ENCODE measurements around the gene TMEM72. TPM values are rescaled to one million over a fixed set of nuclear protein-coding genes. Genes with fewer than 3 reads are reported as not detected.
A peak's percentile ranks its signal among the peaks of the same experiment; 100 is the strongest.

The TMEM72 gene
- total RNA-seq, 3 donors from 2014 or later, result 14.9 to 40.6 (median 17.4) TPM

- peak; percentile 27 for ATAC-seq
- TF ChIP-seq CTCF (IDR thresholded peaks at IDR 0.05), result no peak
- intact Hi-C loops (cut with DNase I, micrococcal nuclease), result no loop called here
- Histone ChIP-seq H3K9me3 (no peaks in the 10 kb centered on the region), H3K4me1 (ENCODE audit: low read depth) (peaks cover 14% of the 10 kb centered on the region), H3K36me3 (ENCODE audit: low read depth) (no peaks in the 10 kb centered on the region), H3K4me3 (no peak overlapping the region)
- DNase-seq, result no peak
Observed at GRCh38 chr10:44966129-44966815, 55.1 kb downstream of the TMEM72 start.

- intact Hi-C loops (cut with DNase I, micrococcal nuclease), result no loop called here
Observed at GRCh38 chr10:44966816-44967509, 55.8 kb downstream of the TMEM72 start.

GRCh38 chr10:44967616-44968015, 56.5 kb downstream of the TMEM72 start:
- ATAC-seq, result no peak
- Histone ChIP-seq H3K36me3 (ENCODE audit: low read depth) (no peaks in the 10 kb centered on the region), H3K4me3 (no peak overlapping the region), H3K4me1 (ENCODE audit: low read depth) (peaks cover 14% of the 10 kb centered on the region), H3K9me3 (no peaks in the 10 kb centered on the region)
- DNase-seq, result no peak
- TF ChIP-seq CTCF (IDR thresholded peaks at IDR 0.05), result no peak
- intact Hi-C loops (cut with DNase I, micrococcal nuclease), result no loop called here

More at GRCh38 chr10:44966816-44967509, 55.8 kb downstream of the TMEM72 start:
- no peak for ATAC-seq
- no peaks in the 10 kb centered on the region for H3K36me3 ChIP-seq (ENCODE audit: low read depth)
- H3K4me3 ChIP-seq, result no peak overlapping the region
- H3K9me3 ChIP-seq, result no peaks in the 10 kb centered on the region
- no peak for DNase-seq
- TF ChIP-seq CTCF (IDR thresholded peaks at IDR 0.05), result no peak
- H3K4me1 ChIP-seq (ENCODE audit: low read depth), result peaks cover 14% of the 10 kb centered on the region

- no peaks in the 10 kb centered on the region for H3K36me3 ChIP-seq (ENCODE audit: low read depth)
- TF ChIP-seq CTCF (IDR thresholded peaks at IDR 0.05), result no peak
- intact Hi-C loops (cut with DNase I, micrococcal nuclease), result no loop called here
- no peak overlapping the region for H3K4me3 ChIP-seq
- no peaks in the 10 kb centered on the region for H3K9me3 ChIP-seq
- ATAC-seq, result peak; percentile 29
- no peak for DNase-seq
- peaks cover 14% of the 10 kb centered on the region for H3K4me1 ChIP-seq (ENCODE audit: low read depth)
Observed at GRCh38 chr10:44968091-44968490, 57.0 kb downstream of the TMEM72 start.

GRCh38 chr10:44968500-44969400, 57.6 kb downstream of the TMEM72 start:
- Histone ChIP-seq H3K4me3 (no peak overlapping the region), H3K36me3 (ENCODE audit: low read depth) (no peaks in the 10 kb centered on the region), H3K9me3 (no peaks in the 10 kb centered on the region), H3K4me1 (ENCODE audit: low read depth) (peaks cover 18% of the 10 kb centered on the region)
- intact Hi-C loops (cut with DNase I, micrococcal nuclease), result no loop called here
- peak; percentile 20 for ATAC-seq
- no peak for DNase-seq
- no peak for TF ChIP-seq CTCF (IDR thresholded peaks at IDR 0.05)
